ENCODE data around the gene TNFRSF1A.
A peak's percentile ranks its signal among the peaks of the same experiment; 100 is the strongest.

Gene TNFRSF1A

GRCh38 chr12:6368906-6369525 is 27.1 kb upstream of the TNFRSF1A start:
- no peak overlapping the region for H3K9ac ChIP-seq (ENCODE audit: low read depth, low read length, poor library complexity)
- H3K18ac ChIP-seq (ENCODE audit: low read length), result peak overlapping the region; percentile 33
- H3K23ac ChIP-seq (ENCODE audit: low read depth, low read length, poor library complexity), result peak overlapping the region; percentile 75
- peak overlapping the region; percentile 57 for H3K4ac ChIP-seq (ENCODE audit: low read length)
- DNase-seq (ENCODE audit: low spot score), result no peak
- H2AFZ ChIP-seq (ENCODE audit: low read length), result no peak overlapping the region
- peaks cover 23 to 29% of the 10 kb centered on the region in 2 donors for H3K4me1 ChIP-seq (ENCODE audit: control insufficient read depth in 2 of 2, insufficient read depth in 1 of 2, low read depth in 1 of 2, low read length in 2 of 2)
- H3K27ac ChIP-seq (replicated peaks; ENCODE audit: low read length), result no peak overlapping the region
- no peak overlapping the region for H2BK15ac ChIP-seq (ENCODE audit: low read length)
- WGBS, 2 donors (ENCODE audit: extremely low coverage in 2 of 2, insufficient read length in 2 of 2, insufficient replicate concordance in 1 of 2), result no CpG with 5 or more reads among the region's 9 CpGs
- H2AK5ac ChIP-seq (ENCODE audit: low read depth, low read length), result peak overlapping the region; percentile 66
- H2BK12ac ChIP-seq (ENCODE audit: low read length), result peak overlapping the region; percentile 81
- H2BK5ac ChIP-seq (ENCODE audit: low read length), result no peak overlapping the region
- H3K27me3 ChIP-seq (ENCODE audit: control insufficient read depth in 3 of 3, insufficient read depth in 3 of 3, low read depth in 1 of 3, low read length in 3 of 3), result no peaks in the 10 kb centered on the region
- no peak overlapping the region for H3K14ac ChIP-seq (ENCODE audit: low read length)
- H2BK120ac ChIP-seq (ENCODE audit: low read depth, low read length), result no peak overlapping the region
- H4K91ac ChIP-seq (ENCODE audit: low read depth, low read length, poor library complexity), result peak overlapping the region; percentile 40
- no peak overlapping the region for H3K4me3 ChIP-seq (ENCODE audit: low read length in 2 of 2)
- no peaks in the 10 kb centered on the region for H3K36me3 ChIP-seq (replicated peaks in 1 of 2; ENCODE audit: control insufficient read depth in 2 of 2, insufficient read depth in 2 of 2, low read length in 2 of 2)
- peak overlapping the region; percentile 25 for H4K8ac ChIP-seq (ENCODE audit: low read depth, low read length)
- H3K4me2 ChIP-seq (ENCODE audit: insufficient read depth, low read length, poor library complexity, severe bottlenecking), result no peak overlapping the region
- no peaks in the 10 kb centered on the region for H3K79me1 ChIP-seq (ENCODE audit: low read depth, low read length)
- no peaks in the 10 kb centered on the region for H3K9me3 ChIP-seq (replicated peaks in 1 of 2; ENCODE audit: control insufficient read depth in 2 of 2, insufficient read depth in 1 of 2, low read depth in 1 of 2, low read length in 2 of 2)

- DNase-seq (ENCODE audit: low spot score), result no peak
- Histone ChIP-seq H3K4ac (ENCODE audit: low read length) (no peak overlapping the region), H3K18ac (ENCODE audit: low read length) (peak overlapping the region; percentile 60), H3K36me3 (replicated peaks in 1 of 2; ENCODE audit: control insufficient read depth in 2 of 2, insufficient read depth in 2 of 2, low read length in 2 of 2) (no peaks in the 10 kb centered on the region), H3K79me1 (ENCODE audit: low read depth, low read length) (no peaks in the 10 kb centered on the region), H3K4me1 (ENCODE audit: control insufficient read depth in 2 of 2, insufficient read depth in 1 of 2, low read depth in 1 of 2, low read length in 2 of 2) (peaks cover 20 to 24% of the 10 kb centered on the region in 2 donors), H2AK5ac (ENCODE audit: low read depth, low read length) (no peak overlapping the region), H3K9ac (ENCODE audit: low read depth, low read length, poor library complexity) (no peak overlapping the region), H2BK5ac (ENCODE audit: low read length) (no peak overlapping the region), H2BK15ac (ENCODE audit: low read length) (no peak overlapping the region), H2BK120ac (ENCODE audit: low read depth, low read length) (no peak overlapping the region), H3K27ac (replicated peaks; ENCODE audit: low read length) (no peak overlapping the region), H3K4me2 (ENCODE audit: insufficient read depth, low read length, poor library complexity, severe bottlenecking) (no peak overlapping the region), H2BK12ac (ENCODE audit: low read length) (no peak overlapping the region), H3K23ac (ENCODE audit: low read depth, low read length, poor library complexity) (no peak overlapping the region), H4K91ac (ENCODE audit: low read depth, low read length, poor library complexity) (peak overlapping the region; percentile 53), H3K14ac (ENCODE audit: low read length) (no peak overlapping the region), H3K4me3 (ENCODE audit: low read length in 2 of 2) (no peak overlapping the region), H3K27me3 (ENCODE audit: control insufficient read depth in 3 of 3, insufficient read depth in 3 of 3, low read depth in 1 of 3, low read length in 3 of 3) (no peaks in the 10 kb centered on the region), H2AFZ (ENCODE audit: low read length) (no peak overlapping the region), H4K8ac (ENCODE audit: low read depth, low read length) (no peak overlapping the region), H3K9me3 (replicated peaks in 1 of 2; ENCODE audit: control insufficient read depth in 2 of 2, insufficient read depth in 1 of 2, low read depth in 1 of 2, low read length in 2 of 2) (no peaks in the 10 kb centered on the region)
- no CpG with 5 or more reads among the region's 15 CpGs for WGBS, 2 donors (ENCODE audit: extremely low coverage in 2 of 2, insufficient read length in 2 of 2, insufficient replicate concordance in 1 of 2)
Measured at GRCh38 chr12:6367969-6368892, 26.4 kb upstream of the TNFRSF1A start.

- Histone ChIP-seq H3K9me3 (replicated peaks in 1 of 2; ENCODE audit: control insufficient read depth in 2 of 2, insufficient read depth in 1 of 2, low read depth in 1 of 2, low read length in 2 of 2) (no peaks in the 10 kb centered on the region), H3K27me3 (ENCODE audit: control insufficient read depth in 3 of 3, insufficient read depth in 3 of 3, low read depth in 1 of 3, low read length in 3 of 3) (no peaks in the 10 kb centered on the region), H3K14ac (ENCODE audit: low read length) (no peak overlapping the region), H3K4me2 (ENCODE audit: insufficient read depth, low read length, poor library complexity, severe bottlenecking) (no peak overlapping the region), H3K9ac (ENCODE audit: low read depth, low read length, poor library complexity) (no peak overlapping the region), H2BK15ac (ENCODE audit: low read length) (no peak overlapping the region), H3K27ac (replicated peaks; ENCODE audit: low read length) (no peak overlapping the region), H2BK12ac (ENCODE audit: low read length) (no peak overlapping the region), H3K79me1 (ENCODE audit: low read depth, low read length) (no peaks in the 10 kb centered on the region), H2BK5ac (ENCODE audit: low read length) (no peak overlapping the region), H2AFZ (ENCODE audit: low read length) (no peak overlapping the region), H3K4ac (ENCODE audit: low read length) (no peak overlapping the region), H3K4me1 (ENCODE audit: control insufficient read depth in 2 of 2, insufficient read depth in 1 of 2, low read depth in 1 of 2, low read length in 2 of 2) (peaks cover 14 to 18% of the 10 kb centered on the region in 2 donors), H3K36me3 (replicated peaks in 1 of 2; ENCODE audit: control insufficient read depth in 2 of 2, insufficient read depth in 2 of 2, low read length in 2 of 2) (no peaks in the 10 kb centered on the region), H3K4me3 (ENCODE audit: low read length in 2 of 2) (no peak overlapping the region), H4K8ac (ENCODE audit: low read depth, low read length) (no peak overlapping the region), H3K18ac (ENCODE audit: low read length) (no peak overlapping the region), H2AK5ac (ENCODE audit: low read depth, low read length) (no peak overlapping the region), H3K23ac (ENCODE audit: low read depth, low read length, poor library complexity) (no peak overlapping the region), H2BK120ac (ENCODE audit: low read depth, low read length) (no peak overlapping the region), H4K91ac (ENCODE audit: low read depth, low read length, poor library complexity) (no peak overlapping the region)
- DNase-seq (ENCODE audit: low spot score), result no peak
- WGBS, 2 donors (ENCODE audit: extremely low coverage in 2 of 2, insufficient read length in 2 of 2, insufficient replicate concordance in 1 of 2), result no CpG with 5 or more reads among the region's 11 CpGs
Measured at GRCh38 chr12:6367065-6367968, 25.4 kb upstream of the TNFRSF1A start.
